Embryonic facial prominence (tissue), 1 donor: Measurements from ENCODE around the gene BCL6.

Experiments used
- DNase-seq: peaks from one replicate; pipeline ENCODE4 v3.0.0-alpha.2; 2016; ENCODE audit errors: extremely low spot score

Gene BCL6

DNA sequence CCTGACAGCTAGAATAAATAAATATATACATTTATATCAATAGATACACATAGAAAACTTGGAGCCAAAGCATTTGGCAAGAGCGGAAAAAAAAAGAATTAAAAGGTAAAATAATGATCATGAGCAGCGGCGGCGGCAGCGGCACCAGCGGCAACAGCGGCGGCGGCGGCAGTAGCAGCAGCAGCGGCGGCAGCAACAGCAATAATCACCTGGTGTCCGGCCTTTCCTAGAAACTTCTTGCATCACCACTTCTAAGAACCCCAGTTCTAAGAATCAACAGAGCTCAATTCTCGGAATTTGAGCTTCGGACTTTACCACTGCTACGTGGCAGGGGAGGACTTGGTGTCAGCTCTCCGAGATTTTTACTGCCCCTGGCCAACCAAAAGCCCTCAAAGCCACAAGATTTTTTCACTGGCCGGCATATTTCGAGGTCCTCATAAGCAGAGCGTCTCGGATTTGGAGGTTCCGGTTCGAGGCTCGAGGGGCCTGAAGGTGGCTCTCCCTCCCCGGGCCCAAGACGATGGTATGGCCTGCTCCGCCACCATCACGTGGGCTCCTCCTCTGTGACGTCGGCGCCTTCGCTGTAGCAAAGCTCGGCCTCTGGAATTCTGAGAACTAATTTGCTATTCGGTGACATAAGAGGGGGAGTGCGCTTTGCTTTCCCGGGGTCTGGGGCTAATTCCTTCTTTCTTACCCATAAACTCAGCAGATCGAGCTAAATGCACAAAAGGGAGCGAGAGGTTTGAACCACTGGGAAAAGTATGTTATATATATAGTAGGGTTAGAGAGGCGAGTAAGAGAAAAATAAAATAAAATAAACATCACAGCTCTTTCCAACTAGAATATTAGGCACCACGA lies at the start of gene BCL6:
BCL6 (minus strand) TSS at position 268 of the 858 bp plus-strand sequence. CDS start 11,775 bp downstream, outside the sequence.
- peak; percentile 97 for DNase-seq

DNA sequence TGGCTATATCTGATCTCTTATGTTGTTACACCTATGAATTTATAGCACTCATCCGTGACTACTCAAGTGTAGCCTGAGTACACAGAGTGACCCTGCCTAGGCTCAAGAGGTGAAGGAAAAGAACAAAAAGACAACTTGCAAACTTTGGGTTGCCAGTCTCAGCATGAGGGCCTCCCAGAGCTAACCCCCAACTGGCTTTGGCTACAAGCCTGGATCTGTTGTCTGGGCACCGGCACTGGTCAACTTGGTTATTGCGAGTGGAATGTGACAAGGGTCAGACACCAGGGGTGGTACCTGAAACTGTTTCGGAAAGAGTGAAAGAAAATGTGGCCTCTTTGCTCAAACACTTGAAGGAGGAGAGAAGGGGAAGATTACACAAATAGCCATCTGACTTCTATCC lies 49.5 kb upstream of the BCL6 start:
- no peak for DNase-seq

DNA sequence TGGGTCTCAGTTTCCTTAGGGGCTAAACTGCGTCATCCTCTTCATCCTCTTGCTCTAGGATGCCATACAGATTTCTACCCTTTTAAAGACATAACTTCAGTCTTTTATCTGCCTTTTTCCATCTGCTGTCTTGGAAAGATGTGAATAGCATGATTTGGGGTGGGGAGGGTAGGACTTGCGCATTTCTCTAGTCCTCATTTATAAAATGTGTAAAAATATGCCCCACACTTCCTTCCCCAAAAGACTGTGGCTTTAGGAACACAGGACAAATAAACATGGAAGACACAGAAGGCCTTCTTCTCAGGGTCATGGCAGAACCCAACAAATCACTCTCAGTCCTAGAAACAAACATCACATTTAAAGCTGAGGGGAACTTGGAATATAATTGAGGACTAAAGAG lies 48.4 kb upstream of the BCL6 start:
- no peak for DNase-seq

DNA sequence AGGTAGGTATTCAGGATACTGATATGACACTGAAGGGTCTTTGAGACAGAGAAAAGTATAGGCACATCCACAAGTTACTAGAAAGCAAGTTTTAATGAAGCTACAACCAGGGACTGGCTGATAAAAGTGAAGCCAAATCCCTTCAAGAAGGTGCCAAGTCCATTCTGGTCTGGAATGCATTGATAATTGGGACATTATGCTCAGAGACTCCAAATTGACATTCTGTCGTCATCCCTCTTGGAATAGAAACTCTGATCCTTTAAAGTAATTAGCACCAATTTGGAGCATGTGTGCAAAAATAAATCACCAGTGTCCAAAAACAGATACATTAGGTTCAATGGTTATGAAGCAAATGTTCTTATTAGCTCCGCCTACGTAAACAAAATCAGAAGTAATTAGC lies 47.3 kb upstream of the BCL6 start:
- no peak for DNase-seq

DNA sequence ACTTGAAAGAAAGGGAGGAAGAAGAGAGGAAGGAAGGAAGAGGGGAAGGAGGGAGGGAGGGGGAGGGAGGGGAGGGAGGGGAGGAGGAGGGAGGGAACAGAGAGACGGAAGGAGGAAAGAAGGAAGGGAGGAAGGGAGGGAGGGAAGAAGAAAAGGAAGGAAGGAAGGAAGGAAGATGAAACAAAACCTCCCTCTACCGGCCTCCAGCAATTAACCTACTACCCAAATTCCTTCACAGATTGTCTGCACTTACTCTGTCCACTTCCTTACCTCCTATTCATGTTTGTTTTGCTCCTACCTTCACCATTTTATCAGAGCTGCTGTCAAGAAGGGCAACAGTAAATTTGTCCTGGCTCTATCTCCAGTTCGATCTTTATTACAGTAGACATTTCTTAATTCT lies 44.6 kb upstream of the BCL6 start:
- no peak for DNase-seq

DNA sequence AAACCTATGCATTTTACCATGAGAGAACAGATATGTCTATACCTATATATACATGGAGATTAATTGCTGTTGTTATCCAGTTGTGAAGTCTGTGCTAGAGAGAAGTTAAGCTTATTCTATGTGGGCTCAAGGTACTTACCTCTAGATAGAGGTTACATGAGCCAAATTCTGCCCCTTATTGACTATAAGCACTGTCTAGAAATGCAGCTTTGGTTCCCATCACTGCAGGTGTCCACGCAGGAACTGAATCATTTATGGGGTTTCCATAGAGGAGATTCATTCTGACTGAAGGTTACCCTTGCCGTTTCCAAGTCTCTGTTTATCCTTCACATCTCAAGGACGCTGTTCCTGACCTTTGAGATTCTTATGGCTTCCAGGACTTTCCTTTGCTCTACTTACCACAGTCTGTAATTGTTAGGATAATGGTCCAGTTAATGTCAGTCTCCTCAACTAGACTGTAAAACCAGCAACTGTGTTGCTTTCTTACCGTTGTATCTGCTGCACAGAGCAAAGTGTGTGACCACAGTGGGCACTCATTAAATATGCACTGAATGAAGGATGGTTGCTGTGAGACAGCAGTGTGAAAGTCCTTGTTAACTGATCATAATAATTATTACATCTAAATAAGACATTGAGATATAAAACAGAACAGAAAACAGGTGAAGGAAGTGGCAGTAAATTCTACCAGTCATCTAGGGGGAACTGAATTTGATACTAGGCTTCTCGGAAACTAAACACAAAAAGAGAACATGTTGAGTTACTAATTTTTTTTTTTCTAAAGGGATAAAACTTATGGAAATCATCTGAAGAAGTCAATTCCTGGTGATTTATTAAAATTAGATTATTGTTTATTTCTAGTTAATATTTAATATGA lies 44.0 kb upstream of the BCL6 start:
- no peak for DNase-seq

DNA sequence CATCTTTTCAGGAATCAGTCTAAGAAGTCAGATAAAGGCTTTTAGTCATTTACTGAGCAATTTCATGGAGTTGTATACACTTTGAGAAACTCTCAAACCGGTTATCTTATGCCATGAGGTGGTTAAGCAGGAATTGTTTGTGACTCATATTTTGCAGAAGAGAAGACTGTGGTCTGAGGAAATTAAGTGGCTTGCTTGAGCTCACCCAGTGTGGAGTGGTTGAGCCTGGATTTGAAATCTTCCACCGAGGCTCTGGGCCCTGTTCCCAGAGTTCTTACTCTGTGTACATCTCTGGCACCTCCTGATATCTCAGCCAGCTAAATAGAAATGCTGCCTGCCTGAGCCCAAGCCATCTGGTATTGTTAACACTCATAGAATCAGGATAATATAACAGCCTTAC lies 37.8 kb upstream of the BCL6 start:
- DNase-seq: no peak

DNA sequence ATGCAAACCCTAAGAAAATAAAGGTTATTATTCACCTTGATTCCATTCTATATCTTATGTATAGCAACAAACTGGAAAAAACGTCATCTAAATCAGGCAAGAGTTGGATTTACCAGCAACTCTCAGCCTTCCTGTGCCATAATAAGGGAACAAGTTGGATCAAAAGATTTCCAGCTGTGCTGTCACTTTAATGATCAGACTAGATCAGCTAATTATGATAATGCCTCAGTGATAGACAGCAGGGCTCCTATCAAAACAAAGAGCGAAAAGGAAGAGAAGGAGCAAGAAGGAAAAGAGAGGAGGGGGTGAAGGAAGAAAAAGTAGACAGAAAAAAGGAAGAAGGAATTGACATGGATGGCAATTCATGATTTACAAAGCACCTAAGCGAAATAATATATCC lies 36.7 kb upstream of the BCL6 start:
- no peak for DNase-seq

DNA sequence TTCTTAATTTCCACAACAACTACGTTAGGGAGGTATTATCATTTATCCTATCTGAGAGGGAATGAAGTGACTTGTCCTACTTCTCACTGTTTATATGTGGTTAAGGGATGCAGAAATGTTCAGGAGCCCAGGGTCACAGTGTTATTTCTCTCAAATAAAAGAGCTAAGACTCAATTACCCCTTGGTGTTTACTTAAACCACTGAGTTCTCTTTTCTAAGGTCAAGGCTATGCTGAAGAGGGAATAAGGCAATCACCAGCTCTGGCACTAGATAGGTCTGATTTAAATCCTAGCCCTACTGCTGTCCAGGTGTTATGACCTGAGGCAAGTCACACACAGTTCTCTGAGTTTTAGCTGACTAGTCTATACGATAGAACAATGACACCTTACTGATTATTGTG lies 35.7 kb upstream of the BCL6 start:
- DNase-seq: no peak

DNA sequence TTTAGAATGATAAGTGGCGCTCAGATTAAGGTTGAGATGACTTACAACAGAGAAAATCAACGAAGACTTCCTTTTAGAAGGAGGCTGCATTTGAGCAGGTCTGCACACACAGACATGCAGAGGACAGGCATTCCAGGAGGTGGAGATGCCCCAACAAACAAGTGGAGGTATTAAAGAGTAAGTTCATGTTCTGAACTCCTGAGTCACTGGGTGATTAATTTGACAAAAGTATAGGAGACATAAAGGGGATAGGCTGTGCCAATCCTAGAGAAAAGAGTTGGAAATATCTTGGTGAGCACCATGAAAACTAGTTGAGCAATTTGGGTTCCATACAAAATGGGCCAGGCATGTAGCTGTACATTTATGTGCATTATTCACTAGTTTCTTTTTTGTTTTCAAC lies 33.5 kb upstream of the BCL6 start:
- no peak for DNase-seq

DNA sequence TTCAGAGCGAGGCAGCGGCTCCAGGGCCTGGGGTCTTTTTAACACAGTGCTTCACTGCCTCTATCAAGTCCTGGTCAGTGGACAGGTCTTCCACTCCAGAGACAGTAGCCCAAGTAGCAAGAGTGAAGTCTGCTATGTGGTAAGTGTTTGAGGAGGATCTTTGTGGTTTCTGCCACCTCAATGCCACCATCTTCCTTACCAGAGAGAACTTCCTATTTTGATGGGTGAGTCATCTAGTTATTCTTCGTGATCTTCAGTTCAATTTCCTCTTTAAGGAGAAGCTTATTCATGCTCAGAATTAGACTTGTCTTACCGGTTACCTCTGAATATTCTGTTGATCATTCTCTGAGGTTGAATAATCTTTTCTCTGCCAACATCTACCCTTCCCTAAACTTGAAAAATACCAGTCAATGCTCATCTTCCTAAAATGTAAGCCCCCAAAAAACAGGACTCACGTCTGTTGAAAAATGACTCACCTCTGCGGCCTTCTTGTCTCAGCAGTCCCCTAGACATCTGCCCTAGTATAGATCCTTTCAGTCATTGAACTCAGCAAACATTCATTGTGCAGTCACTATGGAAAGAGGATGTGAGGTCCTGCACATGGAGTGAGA lies 32.2 kb upstream of the BCL6 start:
- DNase-seq: no peak

DNA sequence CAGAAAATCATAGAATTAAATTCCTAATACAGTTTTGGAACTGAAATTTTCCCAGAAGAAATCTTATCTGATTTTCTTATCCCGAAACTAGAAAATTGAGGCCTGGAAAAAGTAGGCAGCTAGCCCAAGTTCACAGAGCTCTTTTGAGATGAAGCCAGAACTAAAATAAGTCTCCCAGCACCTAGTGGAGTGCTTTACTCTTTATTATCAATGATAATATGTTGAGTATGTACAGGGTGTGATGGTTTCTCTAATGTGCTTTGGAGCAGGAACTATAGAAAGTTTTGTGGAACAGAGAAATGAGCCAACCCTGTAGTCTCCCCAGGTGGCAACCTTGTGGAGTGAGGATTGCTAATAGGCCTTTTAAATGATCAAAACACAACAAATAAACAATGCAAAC lies 30.3 kb upstream of the BCL6 start:
- no peak for DNase-seq

DNA sequence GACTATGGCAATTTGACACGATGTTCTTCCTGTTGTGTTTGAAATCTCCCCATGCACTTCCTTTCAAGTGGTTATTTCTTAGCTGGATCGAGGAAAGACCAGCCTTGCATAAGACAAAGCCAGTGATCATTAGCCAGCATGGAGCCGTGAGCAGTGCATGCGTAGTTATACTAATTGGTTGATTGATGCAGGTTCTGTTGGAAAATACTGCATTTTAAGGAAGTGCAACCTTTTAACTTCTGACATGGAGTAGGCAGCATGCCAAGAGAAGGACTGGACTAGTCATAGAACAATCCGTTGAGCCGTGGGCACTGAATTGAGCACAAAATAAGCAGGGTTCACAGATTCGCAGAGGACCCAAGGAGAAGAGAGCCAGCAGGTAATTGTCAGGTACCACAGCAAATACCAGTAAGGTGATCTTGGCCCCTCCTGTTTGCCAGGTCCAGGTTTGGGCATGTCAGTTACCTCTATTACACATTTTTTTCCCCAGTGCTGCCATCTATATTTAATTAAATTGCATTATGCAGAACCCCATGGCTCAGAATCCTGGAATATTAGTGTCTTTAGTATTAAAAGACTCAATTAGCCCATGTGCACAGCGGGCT lies 29.0 kb upstream of the BCL6 start:
- no peak for DNase-seq

DNA sequence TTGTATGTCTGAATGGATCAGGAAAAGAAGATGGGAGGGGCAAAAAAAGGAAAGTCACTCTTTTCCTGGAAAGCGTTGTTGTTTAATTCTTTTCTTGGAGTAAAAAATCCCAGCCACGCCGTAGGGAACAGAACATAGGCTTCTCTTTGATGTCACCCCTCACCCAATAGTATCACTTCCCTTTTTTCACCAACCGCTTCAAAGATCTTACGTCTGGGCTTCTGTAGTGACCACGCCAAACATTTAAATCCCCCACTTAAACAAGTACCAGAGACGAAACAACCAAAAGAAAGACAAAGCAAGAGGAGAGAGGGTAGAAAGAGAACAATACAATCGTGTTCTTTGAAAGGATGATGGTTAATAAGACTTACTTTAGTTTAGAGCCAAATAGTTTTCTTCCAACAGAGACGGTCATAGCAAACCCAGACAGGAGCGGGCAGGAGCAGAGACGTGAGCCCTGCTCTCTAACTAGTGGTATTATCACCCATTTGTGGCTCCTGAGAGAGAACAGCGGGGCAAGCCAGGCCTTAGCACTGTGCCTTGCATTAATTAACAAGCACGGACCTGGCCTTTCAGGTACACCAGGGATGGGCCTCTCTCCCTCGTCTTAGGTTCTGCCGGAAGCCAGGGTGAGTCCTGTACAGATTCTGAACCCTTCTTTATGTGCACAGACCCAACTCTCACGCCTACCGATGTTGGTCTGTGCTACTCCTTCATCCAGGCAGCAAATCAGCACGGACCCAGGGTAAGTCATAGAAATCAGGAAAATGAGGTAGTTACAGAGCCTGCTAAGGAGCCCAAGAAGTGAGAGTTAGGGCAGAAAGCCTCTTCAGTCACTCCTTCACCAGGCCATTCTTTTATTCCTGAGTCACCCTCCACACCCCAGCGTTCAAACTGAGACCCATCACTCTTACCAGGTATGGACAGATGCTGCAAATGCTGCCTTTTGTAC lies 28.2 kb upstream of the BCL6 start:
- DNase-seq: no peak

DNA sequence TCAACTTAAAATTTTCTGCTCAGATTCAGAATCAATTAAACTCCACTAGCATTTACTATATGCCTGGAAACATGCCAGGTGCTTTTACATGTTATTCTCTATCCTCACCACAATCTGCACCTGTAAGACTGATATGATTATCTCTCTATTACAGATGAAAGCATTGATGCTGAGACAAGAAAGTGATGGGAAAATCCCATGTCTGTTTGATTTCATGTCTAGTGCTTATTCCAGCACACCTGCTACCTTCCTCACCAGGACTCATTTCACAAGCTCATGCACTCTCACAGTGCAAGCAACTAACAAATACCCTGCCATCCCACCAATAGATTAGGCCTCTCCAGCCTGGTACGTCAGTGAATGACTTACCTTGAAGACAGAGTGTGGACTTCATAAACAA lies 25.0 kb upstream of the BCL6 start:
- no peak for DNase-seq

DNA sequence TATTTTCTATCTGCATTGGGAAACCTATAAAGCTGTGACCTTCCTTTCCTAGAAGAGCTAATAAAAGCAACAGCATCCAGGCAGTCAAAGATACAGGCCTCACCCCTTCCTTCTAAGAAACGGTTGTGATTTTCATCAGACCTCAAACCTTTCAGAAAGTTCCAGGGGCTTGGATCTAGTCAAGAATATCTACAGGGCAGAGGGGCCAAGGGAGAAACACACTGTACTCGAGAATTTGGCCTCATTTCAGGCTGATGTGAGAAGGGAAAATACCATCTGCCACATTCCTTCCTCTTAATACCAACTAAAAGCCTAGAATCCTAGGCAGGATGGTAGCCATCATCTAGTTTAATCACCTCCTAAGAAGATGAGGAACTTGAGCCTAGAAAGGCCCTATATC lies 24.5 kb upstream of the BCL6 start:
- DNase-seq: no peak

DNA sequence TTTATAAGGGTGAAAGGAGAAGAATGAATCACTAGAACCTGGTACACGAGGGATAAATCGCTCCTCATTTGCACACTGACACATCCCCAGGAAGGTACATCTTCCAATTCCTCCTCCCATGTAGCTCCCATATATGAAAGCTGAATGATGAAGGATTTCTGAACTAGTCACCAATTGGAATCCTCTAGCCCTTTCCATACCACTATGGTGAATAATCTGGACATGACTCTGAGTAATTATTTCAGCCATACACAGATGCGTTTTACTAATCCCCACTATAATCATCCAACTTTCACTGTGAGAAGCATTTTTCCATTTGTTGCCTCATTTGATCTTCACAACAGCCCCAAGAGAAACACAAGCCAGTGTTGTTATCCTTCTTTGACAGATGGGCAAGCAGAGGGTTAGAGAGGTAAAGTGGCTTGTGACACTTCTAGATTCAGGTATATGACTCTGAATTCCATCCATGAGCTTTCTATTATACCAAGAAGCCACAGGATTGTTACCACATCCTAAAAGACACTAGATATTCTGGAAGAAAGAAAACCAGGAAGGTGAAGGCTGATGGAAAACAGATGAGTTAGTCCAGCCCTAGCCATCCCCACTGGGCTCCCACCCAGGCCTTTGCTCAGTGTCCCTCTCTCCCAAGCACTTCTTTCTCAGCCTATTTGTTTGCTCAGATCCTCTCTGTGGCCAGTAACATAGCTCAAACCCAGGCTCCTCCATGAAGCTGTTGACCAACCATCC lies 22.2 kb upstream of the BCL6 start:
- DNase-seq: no peak

DNA sequence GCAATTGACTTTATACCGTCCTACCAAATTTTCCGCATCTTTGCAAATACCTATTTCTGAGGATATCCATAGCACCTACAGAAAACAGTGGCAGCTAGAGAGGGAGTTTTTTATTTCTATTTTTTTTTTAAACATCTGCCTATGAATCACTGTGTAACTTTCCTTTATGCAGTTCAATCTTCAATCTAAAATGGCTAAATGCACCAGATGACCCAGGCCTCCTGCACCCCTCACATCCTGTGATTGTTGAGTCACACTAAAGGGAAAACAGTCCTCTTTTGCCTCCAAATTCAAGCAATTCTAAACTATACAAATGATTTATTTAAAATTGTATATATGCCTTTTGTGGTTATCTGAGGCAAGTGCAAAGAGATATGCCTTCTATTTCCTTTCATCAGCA lies 20.1 kb upstream of the BCL6 start:
- no peak for DNase-seq

DNA sequence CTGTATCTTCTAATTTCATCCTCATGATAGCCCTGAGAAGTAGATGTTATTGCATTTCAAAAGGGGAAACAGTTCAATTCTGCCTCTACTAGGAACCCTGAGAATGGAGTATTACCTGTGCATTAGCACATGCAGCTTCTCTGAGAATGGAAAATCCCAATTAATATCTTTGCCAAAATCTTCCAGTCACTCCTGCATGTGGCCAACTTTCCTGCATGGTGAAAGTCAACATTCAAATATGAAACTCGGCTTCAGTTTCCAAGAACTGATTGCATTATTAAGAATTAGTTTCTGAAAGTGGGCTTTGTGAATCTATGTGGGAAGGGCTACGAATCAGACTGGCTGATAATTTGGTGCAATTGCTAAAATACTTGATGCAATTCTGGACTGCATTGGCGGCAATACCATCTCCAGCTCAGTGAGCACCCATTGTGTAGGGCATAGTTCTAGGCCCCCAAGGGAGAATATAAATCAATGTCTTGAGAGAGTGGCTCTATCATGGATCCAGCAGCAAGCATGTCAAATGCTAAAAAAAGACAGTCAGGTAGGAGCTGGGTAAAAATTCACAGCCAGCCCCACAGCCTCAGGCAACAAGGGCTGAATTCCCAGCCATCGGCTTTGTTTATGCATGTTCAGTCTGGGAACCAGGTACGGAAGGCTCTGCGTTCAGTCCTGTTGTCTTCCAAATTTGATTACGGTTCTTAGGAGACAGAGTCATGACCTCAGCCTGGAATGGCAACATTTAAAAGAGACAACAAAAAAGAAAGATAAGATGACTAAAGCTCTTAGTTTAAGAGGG lies 18.8 kb upstream of the BCL6 start:
- DNase-seq: no peak
